Suprapubic skin (tissue), 4 donors: ENCODE results near the gene CFAP20DC. TPM values are rescaled to one million over a fixed set of nuclear protein-coding genes. Genes with fewer than 3 reads are reported as not detected.
"Not testable (repeated sequence)": the region's sequence is repeated elsewhere in the genome, so short reads cannot be mapped to it uniquely, and the experiment has no call there.

Experiments used
- DNase-seq, 2 donors: peaks; one replicate each; pipeline ENCODE4 v3.0.0-alpha.2; 2019; ENCODE audit warnings: low spot score in 2 of 2
- H3K27ac ChIP-seq: fragments of 200-600 bp; sonication (generic); one replicate; pipeline ENCODE4 v1.5.1; 2019
- H3K27me3 ChIP-seq: fragments of 200-600 bp; sonication (generic); one replicate; pipeline ENCODE4 v1.5.1; 2019
- H3K36me3 ChIP-seq: fragments of 200-600 bp; sonication (generic); one replicate; pipeline ENCODE4 v1.5.1; 2019
- H3K4me1 ChIP-seq: fragments of 200-600 bp; sonication (generic); one replicate; pipeline ENCODE4 v1.5.1; 2019
- H3K4me3 ChIP-seq: fragments of 200-600 bp; sonication (generic); one replicate; pipeline ENCODE4 v1.5.1; 2019; ENCODE audit warnings: mild to moderate bottlenecking
- H3K9me3 ChIP-seq: fragments of 200-600 bp; sonication (generic); one replicate; pipeline ENCODE4 v1.5.1; 2019
- EP300 ChIP-seq: sonication (generic); formaldehyde crosslinking; IDR thresholded peaks from one replicate; pipeline ENCODE4 v1.6.1; 2017; ENCODE audit warnings: antibody characterized with exemption
- POLR2A ChIP-seq, 2 donors: fragments of 450-650 bp; IDR thresholded peaks; one replicate each; pipeline ENCODE4 v1.6.1; 2017; ENCODE audit warnings: antibody characterized with exemption in 2 of 2, mild to moderate bottlenecking in 2 of 2, moderate library complexity in 2 of 2
- POLR2AphosphoS5 ChIP-seq, 3 donors: sonication (generic); formaldehyde crosslinking; IDR thresholded peaks; one replicate each; pipeline ENCODE4 v1.6.1; 2017; ENCODE audit warnings: antibody characterized with exemption in 3 of 3
- WGBS: methylation state at CpG from one replicate; pipeline ENCODE4 v1.1.5; 2018; 5-methylcytosine and 5-hydroxymethylcytosine counted together
- total RNA-seq, 4 donors: library from RNA; depleted of rRNA; stranded (reverse); fragments of >200 nt; gene quantifications; one replicate each; pipeline ENCODE4 v1.1.0, GENCODE V29; 2016
- TF ChIP-seq, protein P1 (sequence below), 2 donors: fragments of 200-600 bp in 1 of 2; fragments of 450-650 bp in 1 of 2; sonication (generic) in 1 of 2; IDR thresholded peaks; one replicate each; pipeline ENCODE4 v1.5.1; 2016 to 2019; ENCODE audit warnings: antibody characterized with exemption in 2 of 2, mild to moderate bottlenecking in 1 of 2, moderate library complexity in 1 of 2

The CFAP20DC gene
- total RNA-seq, 4 donors from 2014 or later: 0.53 to 2.3 (median 0.94) TPM

DNA sequence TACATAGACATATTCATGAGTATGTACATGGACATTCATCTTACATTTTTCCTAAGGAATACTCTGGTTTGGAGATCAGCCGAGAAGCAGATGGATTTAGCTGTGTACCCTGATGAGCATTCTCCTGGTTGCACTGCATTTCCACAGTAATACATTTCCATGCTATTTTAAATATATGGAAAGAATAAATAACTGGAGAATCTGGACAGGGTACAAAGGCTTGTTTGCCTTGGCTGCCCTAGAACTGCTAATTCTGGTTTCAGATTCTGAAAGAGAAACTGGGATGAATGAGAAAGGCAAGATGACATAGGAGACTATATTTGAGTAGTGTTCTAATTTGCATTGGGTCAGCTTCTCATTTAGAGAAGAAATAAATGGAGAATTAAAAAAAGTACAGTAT, 192.4 kb downstream of the CFAP20DC start:
- H3K27me3 ChIP-seq: no peaks in the 10 kb centered on the region
- WGBS: 80% methylated on average over 1 of the region's 1 CpG
- no peaks in the 10 kb centered on the region for H3K4me1 ChIP-seq
- H3K36me3 ChIP-seq: no peaks in the 10 kb centered on the region
- no peaks in the 10 kb centered on the region for H3K9me3 ChIP-seq
- no peak for DNase-seq
- TF ChIP-seq, protein P1, sequence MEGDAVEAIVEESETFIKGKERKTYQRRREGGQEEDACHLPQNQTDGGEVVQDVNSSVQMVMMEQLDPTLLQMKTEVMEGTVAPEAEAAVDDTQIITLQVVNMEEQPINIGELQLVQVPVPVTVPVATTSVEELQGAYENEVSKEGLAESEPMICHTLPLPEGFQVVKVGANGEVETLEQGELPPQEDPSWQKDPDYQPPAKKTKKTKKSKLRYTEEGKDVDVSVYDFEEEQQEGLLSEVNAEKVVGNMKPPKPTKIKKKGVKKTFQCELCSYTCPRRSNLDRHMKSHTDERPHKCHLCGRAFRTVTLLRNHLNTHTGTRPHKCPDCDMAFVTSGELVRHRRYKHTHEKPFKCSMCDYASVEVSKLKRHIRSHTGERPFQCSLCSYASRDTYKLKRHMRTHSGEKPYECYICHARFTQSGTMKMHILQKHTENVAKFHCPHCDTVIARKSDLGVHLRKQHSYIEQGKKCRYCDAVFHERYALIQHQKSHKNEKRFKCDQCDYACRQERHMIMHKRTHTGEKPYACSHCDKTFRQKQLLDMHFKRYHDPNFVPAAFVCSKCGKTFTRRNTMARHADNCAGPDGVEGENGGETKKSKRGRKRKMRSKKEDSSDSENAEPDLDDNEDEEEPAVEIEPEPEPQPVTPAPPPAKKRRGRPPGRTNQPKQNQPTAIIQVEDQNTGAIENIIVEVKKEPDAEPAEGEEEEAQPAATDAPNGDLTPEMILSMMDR (IDR thresholded peaks at IDR 0.05): no peak
- TF ChIP-seq EP300: no peak
- TF ChIP-seq POLR2A (IDR thresholded peaks at IDR 0.05): no peak
- TF ChIP-seq POLR2AphosphoS5 (IDR thresholded peaks at IDR 0.05): no peak
- H3K4me3 ChIP-seq: no peak overlapping the region
- no peak overlapping the region for H3K27ac ChIP-seq

DNA sequence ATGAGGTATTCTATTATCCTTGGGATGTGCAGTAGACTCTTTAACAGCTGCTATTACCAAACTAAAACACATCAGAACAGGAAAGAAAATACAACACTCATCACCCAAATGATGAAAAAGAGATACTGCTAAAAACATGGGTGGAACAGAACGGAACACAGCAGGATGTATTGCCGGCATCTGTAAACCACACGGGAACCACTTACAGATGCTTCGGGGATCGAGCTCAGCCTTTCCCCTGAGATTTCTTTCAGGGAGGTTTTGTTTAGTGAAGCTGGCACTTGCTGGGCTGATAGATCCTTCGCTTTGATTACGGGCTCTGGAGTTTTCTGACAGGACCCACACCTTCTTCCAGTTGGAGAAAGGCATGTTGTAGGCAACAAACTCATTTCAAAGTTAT, 201.0 kb downstream of the CFAP20DC start:
- DNase-seq: no peak
- WGBS: 59% methylated on average over 7 of the region's 7 CpGs
- no peaks in the 10 kb centered on the region for H3K4me1 ChIP-seq
- H3K27ac ChIP-seq: no peak overlapping the region
- no peak overlapping the region for H3K4me3 ChIP-seq
- no peaks in the 10 kb centered on the region for H3K36me3 ChIP-seq
- H3K9me3 ChIP-seq: no peaks in the 10 kb centered on the region
- TF ChIP-seq EP300 (no peak), POLR2A (IDR thresholded peaks at IDR 0.05) (no peak), POLR2AphosphoS5 (IDR thresholded peaks at IDR 0.05) (no peak)
- TF ChIP-seq, protein P1 (IDR thresholded peaks at IDR 0.05): no peak
- no peaks in the 10 kb centered on the region for H3K27me3 ChIP-seq

DNA sequence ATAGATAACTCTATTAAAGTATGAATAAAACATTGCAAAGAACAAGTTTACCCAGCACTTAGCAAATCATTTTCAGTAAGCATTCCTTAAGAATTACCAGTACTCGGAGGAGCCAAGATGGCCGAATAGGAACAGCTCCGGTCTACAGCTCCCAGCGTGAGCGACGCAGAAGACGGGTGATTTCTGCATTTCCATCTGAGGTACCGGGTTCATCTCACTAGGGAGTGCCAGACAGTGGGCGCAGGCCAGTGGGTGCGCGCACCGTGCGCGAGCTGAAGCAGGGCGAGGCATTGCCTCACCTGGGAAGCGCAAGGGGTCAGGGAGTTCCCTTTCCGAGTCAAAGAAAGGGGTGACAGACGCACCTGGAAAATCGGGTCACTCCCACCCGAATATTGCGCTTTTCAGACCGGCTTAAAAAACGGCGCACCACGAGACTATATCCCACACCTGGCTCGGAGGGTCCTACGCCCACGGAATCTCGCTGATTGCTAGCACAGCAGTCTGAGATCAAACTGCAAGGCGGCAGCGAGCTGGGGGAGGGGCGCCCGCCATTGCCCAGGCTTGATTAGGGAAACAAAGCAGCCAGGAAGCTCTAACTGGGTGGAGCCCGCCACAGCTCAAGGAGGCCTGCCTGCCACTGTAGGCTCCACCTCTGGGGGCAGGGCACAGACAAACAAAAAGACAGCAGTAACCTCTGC, 207.6 kb downstream of the CFAP20DC start:
- not testable (repeated sequence) for H3K36me3 ChIP-seq, H3K27ac ChIP-seq, H3K4me1 ChIP-seq, H3K9me3 ChIP-seq, H3K4me3 ChIP-seq, DNase-seq, H3K27me3 ChIP-seq
- WGBS: 93% methylated on average over 15 of the region's 34 CpGs

DNA sequence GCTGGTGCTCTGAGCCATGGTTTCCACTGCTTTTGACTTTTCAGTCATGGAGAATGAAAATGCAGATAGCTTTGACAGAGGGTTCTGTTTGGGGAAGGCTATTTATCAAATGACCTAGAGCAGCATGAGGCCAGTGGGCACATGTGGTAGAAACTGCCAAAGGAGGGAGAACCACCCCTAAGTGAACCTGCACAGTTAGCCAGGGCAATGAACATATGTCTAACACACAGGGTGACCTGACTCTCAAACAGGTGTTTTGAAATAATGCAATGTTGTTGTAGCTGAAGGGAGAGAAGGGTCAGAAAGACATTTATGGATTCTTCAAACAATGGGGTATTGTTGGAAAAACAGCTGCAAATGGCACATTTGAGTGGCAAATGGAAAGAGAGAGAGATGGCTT, 208.9 kb downstream of the CFAP20DC start:
- DNase-seq: no peak
- no peaks in the 10 kb centered on the region for H3K27me3 ChIP-seq
- no peak for TF ChIP-seq POLR2AphosphoS5 (IDR thresholded peaks at IDR 0.05)
- no peak for TF ChIP-seq EP300
- TF ChIP-seq POLR2A (IDR thresholded peaks at IDR 0.05): no peak
- TF ChIP-seq, protein P1 (IDR thresholded peaks at IDR 0.05): no peak

DNA sequence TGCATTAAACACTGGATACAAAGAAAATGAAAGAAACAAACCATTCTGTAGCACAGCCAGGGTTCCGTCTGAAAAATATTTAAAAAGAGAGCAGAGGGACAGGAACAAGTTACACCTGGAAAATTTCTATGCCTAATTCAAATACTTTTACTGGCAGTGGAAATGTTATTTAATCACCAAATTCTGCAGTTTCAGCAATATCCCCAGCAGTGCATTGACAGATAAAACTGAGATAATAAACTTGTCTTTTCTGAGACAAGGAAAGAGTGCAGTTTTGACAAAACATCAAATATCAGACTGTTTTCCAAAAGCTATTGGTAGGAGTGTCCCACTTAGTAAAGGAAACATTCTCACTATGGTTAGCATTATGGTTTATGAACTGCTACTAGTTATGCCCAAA, 209.9 kb downstream of the CFAP20DC start:
- no peak overlapping the region for H3K27ac ChIP-seq
- no peaks in the 10 kb centered on the region for H3K36me3 ChIP-seq
- no peaks in the 10 kb centered on the region for H3K27me3 ChIP-seq
- 73% methylated on average over 1 of the region's 1 CpG for WGBS
- DNase-seq: no peak
- TF ChIP-seq EP300: no peak
- no peak for TF ChIP-seq POLR2A (IDR thresholded peaks at IDR 0.05)
- H3K9me3 ChIP-seq: no peaks in the 10 kb centered on the region
- H3K4me3 ChIP-seq: no peak overlapping the region
- H3K4me1 ChIP-seq: no peaks in the 10 kb centered on the region

More for the DNA sequence above, 208.9 kb downstream of the CFAP20DC start:
- H3K36me3 ChIP-seq: no peaks in the 10 kb centered on the region
- H3K9me3 ChIP-seq: no peaks in the 10 kb centered on the region
- no peak overlapping the region for H3K27ac ChIP-seq
- H3K4me3 ChIP-seq: no peak overlapping the region
- H3K4me1 ChIP-seq: no peaks in the 10 kb centered on the region

DNA sequence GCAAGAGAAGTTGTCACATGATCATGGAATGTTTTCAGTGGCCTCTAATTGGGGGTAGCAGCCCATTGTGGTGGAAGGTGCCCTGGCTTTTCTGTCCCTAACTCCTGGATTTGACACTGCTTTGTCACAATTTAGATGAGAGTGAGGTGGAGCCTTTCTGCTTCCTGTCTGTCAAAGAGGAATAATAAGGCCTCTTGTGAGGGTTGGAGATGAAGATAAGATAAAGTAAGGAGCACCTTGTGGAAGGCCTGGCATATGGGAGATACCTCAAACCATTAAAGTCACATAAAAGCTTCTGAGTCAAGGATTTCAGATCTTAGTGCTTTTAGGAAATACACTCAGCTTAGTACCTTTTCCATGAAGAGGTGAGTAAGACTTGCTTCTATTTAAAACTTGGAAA, 210.6 kb downstream of the CFAP20DC start:
- no peaks in the 10 kb centered on the region for H3K27me3 ChIP-seq
- no peak overlapping the region for H3K4me3 ChIP-seq
- no peak overlapping the region for H3K27ac ChIP-seq
- no peaks in the 10 kb centered on the region for H3K36me3 ChIP-seq
- no peaks in the 10 kb centered on the region for H3K4me1 ChIP-seq
- TF ChIP-seq, protein P1 (IDR thresholded peaks at IDR 0.05): no peak
- no peak for TF ChIP-seq POLR2AphosphoS5 (IDR thresholded peaks at IDR 0.05)
- no peak for TF ChIP-seq POLR2A (IDR thresholded peaks at IDR 0.05)
- no peaks in the 10 kb centered on the region for H3K9me3 ChIP-seq
- no peak for DNase-seq
